ENCODE results near the gene BACE2. TPM values are rescaled to one million over a fixed set of nuclear protein-coding genes. Genes with fewer than 3 reads are reported as not detected.
"Not testable (repeated sequence)": the region's sequence is repeated elsewhere in the genome, so short reads cannot be mapped to it uniquely, and the experiment has no call there.

The BACE2 gene
- polyA plus RNA-seq, 2 of the 4 experiments (the other 2 are of a cell fraction), result 15.2 to 26.0 TPM

- ATAC-seq (no peak), FAIRE-seq (no peak), DNase-seq (ENCODE audit: low read depth in 1 of 2, low spot score in 1 of 2) (no peak)
- no peak overlapping the region for H3K4me2 ChIP-seq
- CTCF ChIA-PET, result no interaction called here
- no peaks in the 10 kb centered on the region for H3K4me1 ChIP-seq
- no peak overlapping the region for H3K4me3 ChIP-seq
- H3K9me3 ChIP-seq, result no peaks in the 10 kb centered on the region
- POLR2A ChIA-PET, result no interaction called here
- WGBS (ENCODE audit: missing lambda C conversion rate), result 90% methylated on average over 10 of the region's 16 CpGs
- no peak for TF ChIP-seq CTCF (IDR thresholded peaks at IDR 0.05)
- TF ChIP-seq HOXA7 (CRISPR knock-in tag; IDR thresholded peaks at IDR 0.05), result no peak
- no peak for TF ChIP-seq CHD2 (IDR thresholded peaks at IDR 0.05; ENCODE audit: low read length, partially characterized antibody)
- no peak for TF ChIP-seq RARB (CRISPR knock-in tag; IDR thresholded peaks at IDR 0.05)
- no peak for TF ChIP-seq FOSL2 (IDR thresholded peaks at IDR 0.05)
- no peak for TF ChIP-seq FOSL2 (CRISPR knock-in tag; IDR thresholded peaks at IDR 0.05)
- no peak for TF ChIP-seq HEYL (CRISPR knock-in tag; IDR thresholded peaks at IDR 0.05)
- no peak for TF ChIP-seq KDM1A (IDR thresholded peaks at IDR 0.05; ENCODE audit: low read depth)
- TF ChIP-seq TFCP2L1 (CRISPR knock-in tag; IDR thresholded peaks at IDR 0.05), result no peak
- TF ChIP-seq MAZ (IDR thresholded peaks at IDR 0.05; ENCODE audit: borderline replicate concordance, low read depth, low read length), result no peak
- TF ChIP-seq RFX5 (IDR thresholded peaks at IDR 0.05), result no peak
- TF ChIP-seq BCL3 (IDR thresholded peaks at IDR 0.05), result no peak
- no peak for TF ChIP-seq FOXS1 (CRISPR knock-in tag; IDR thresholded peaks at IDR 0.05)
- TF ChIP-seq MAFK (IDR thresholded peaks at IDR 0.05; ENCODE audit: partially characterized antibody), result no peak
- TF ChIP-seq JUNB (IDR thresholded peaks at IDR 0.05), result no peak
- TF ChIP-seq ZNF302 (CRISPR knock-in tag; IDR thresholded peaks at IDR 0.05), result no peak
- H3K27ac ChIP-seq, result no peak overlapping the region
These were observed 68.5 kb downstream of the BACE2 start for GRCh38 chr21:41236352-41236973.

GRCh38 chr21:41238081-41238796 is 70.3 kb downstream of the BACE2 start:
- POLR2A ChIA-PET; ATAC-seq; DNase-seq (ENCODE audit: low read depth in 1 of 2, low spot score in 1 of 2); H3K27ac ChIP-seq; CTCF ChIA-PET; FAIRE-seq; H3K9me3 ChIP-seq; H3K4me1 ChIP-seq; H3K4me2 ChIP-seq; H3K4me3 ChIP-seq: not testable (repeated sequence)
- WGBS (ENCODE audit: missing lambda C conversion rate), result 84% methylated on average over 10 of the region's 10 CpGs

GRCh38 chr21:41240040-41240439 is 72.1 kb downstream of the BACE2 start:
- Histone ChIP-seq H3K27ac (no peak overlapping the region), H3K4me1 (no peaks in the 10 kb centered on the region), H3K4me2 (no peak overlapping the region), H3K9me3 (no peaks in the 10 kb centered on the region), H3K4me3 (no peak overlapping the region)
- ATAC-seq (no peak), DNase-seq (ENCODE audit: low read depth in 1 of 2, low spot score in 1 of 2) (no peak), FAIRE-seq (no peak)
- TF ChIP-seq HES2 (IDR thresholded peaks at IDR 0.05), result no peak
- no peak for TF ChIP-seq ELK1 (IDR thresholded peaks at IDR 0.05; ENCODE audit: low read depth, low read length)
- no peak for TF ChIP-seq BCL3 (IDR thresholded peaks at IDR 0.05)
- no peak for TF ChIP-seq TFCP2L1 (CRISPR knock-in tag; IDR thresholded peaks at IDR 0.05)
- TF ChIP-seq RNF2 (IDR thresholded peaks at IDR 0.05; ENCODE audit: borderline replicate concordance, low read depth), result no peak
- no peak for TF ChIP-seq FOSL2 (IDR thresholded peaks at IDR 0.05)
- no peak for TF ChIP-seq FOSL2 (CRISPR knock-in tag; IDR thresholded peaks at IDR 0.05)
- no peak for TF ChIP-seq E2F6 (IDR thresholded peaks at IDR 0.05; ENCODE audit: borderline replicate concordance, low read depth)
- no peak for TF ChIP-seq RCOR1 (IDR thresholded peaks at IDR 0.05; ENCODE audit: low read depth, low read length)
- TF ChIP-seq KDM5A (IDR thresholded peaks at IDR 0.05), result no peak
- ChIA-PET CTCF (no interaction called here), POLR2A (no interaction called here)
- WGBS (ENCODE audit: missing lambda C conversion rate), result 80% methylated on average over 2 of the region's 3 CpGs
